ENCODE data around the gene NMD3. TPM values are rescaled to one million over a fixed set of nuclear protein-coding genes. Genes with fewer than 3 reads are reported as not detected.

The NMD3 gene
- total RNA-seq, 4 donors from 2014 or later = 27.3 to 42.8 (median 37.4) TPM

DNA sequence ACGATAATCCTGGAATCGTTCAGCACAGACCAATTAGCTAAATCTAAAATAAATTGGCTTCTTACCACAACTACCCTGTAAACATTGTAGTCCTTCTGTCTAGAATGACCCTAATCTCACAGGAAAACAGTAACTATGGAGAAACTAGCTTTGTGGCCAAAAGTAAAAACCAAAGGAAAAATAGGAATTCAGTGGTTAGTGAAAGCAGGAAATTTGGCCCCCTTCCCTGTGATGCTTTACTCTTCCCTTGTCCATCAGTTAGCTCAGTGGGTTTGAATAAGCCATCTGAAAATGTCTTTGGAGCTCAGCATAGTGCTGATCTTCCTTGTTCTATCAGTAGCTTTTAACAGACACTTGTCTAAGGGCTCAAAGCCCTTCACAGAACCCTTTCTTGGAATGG is 1.6 kb downstream of the NMD3 start:
- Histone ChIP-seq H3K4me3 (peak overlapping the region; percentile 84 to 95 (median 90)), H3K36me3 (peaks cover 0 to 29% of the 10 kb centered on the region in 2 donors), H3K27me3 (no peaks in the 10 kb centered on the region), H3K4me1 (peaks cover 19 to 29% of the 10 kb centered on the region in 2 donors), H3K9me3 (no peaks in the 10 kb centered on the region), H3K27ac (peak overlapping the region in 3 of 4 donors; percentile 92 to 95 (median 95))
- DNase-seq = no peak
- ATAC-seq = no peak
- TF ChIP-seq CTCF (IDR thresholded peaks at IDR 0.05 in 4 of 5, conservative IDR thresholded peaks at IDR 0.05 in 1 of 5) (no peak), POLR2A (IDR thresholded peaks at IDR 0.05) (no peak)
- in situ Hi-C loops (cut with MboI; ENCODE audit: low sequenced_read_pairs in 4 of 4) = loop anchor here in 2 of 4 donors (25.0 kb wide), 1 partner anchor 510 kb away; no protein-coding TSS in a partner anchor
- intact Hi-C loops (cut with DNase I; ENCODE audit: low total_unique reads) = loop anchor here (5.0 kb wide), 1 partner anchor 660 kb away; no protein-coding TSS in a partner anchor

GRCh38 chr3:161224786-161225185 is 3.7 kb downstream of the NMD3 start:
- no peak for TF ChIP-seq POLR2A (IDR thresholded peaks at IDR 0.05)
- TF ChIP-seq CTCF (IDR thresholded peaks at IDR 0.05 in 4 of 5, conservative IDR thresholded peaks at IDR 0.05 in 1 of 5) = no peak
- Histone ChIP-seq H3K4me3 (no peak overlapping the region), H3K9me3 (no peaks in the 10 kb centered on the region), H3K27ac (no peak overlapping the region), H3K4me1 (peaks cover 19 to 29% of the 10 kb centered on the region in 2 donors), H3K27me3 (no peaks in the 10 kb centered on the region), H3K36me3 (peaks cover 0 to 49% of the 10 kb centered on the region in 2 donors)
- intact Hi-C loops (cut with DNase I; ENCODE audit: low total_unique reads) (loop anchor here (5.0 kb wide), 1 partner anchor 662 kb away; no protein-coding TSS in a partner anchor), in situ Hi-C loops (cut with MboI; ENCODE audit: low sequenced_read_pairs in 4 of 4) (loop anchor here in 2 of 4 donors (25.0 kb wide), 2 partner anchors 512 to 712 kb away; no protein-coding TSS in a partner anchor)
- ATAC-seq = no peak
- DNase-seq = no peak

DNA sequence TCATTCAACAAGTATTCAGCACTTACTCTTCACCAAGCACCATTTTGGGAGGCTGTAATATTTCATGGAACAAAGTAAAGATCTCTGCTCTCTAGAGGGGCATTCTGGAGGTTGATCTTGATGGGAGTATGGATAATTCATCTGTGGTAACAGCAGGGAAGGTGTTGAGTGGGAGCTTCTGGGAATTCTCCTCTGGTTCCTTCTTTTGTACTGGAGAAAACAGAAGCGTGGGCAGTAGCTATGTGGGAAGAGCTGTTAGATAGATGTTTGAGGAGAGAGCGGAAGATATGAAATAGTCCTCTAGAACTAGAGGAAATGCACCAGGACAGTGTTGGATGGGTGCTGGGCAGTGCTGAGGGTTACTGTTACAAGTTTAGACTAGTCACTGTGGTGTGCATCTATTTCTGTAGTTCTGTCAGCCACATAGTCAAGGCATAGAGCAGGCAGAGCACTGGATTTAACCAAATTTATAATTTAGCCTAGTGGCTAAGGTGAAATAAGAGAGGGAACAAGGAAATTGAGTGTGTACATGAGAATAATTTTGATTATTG is 9.6 kb downstream of the NMD3 start:
- no peaks in the 10 kb centered on the region for H3K9me3 ChIP-seq
- peaks cover 0 to 3% of the 10 kb centered on the region in 2 donors for H3K4me1 ChIP-seq
- H3K4me3 ChIP-seq = no peak overlapping the region
- no peak for DNase-seq
- ATAC-seq = no peak
- no peak overlapping the region for H3K27ac ChIP-seq
- no peaks in the 10 kb centered on the region for H3K27me3 ChIP-seq
- in situ Hi-C loops (cut with MboI; ENCODE audit: low sequenced_read_pairs in 4 of 4) (loop anchor here in 1 of 4 donors (25.0 kb wide), 1 partner anchor 718 kb away; no protein-coding TSS in a partner anchor), intact Hi-C loops (cut with DNase I; ENCODE audit: low total_unique reads) (no loop called here)
- TF ChIP-seq CTCF (IDR thresholded peaks at IDR 0.05 in 4 of 5, conservative IDR thresholded peaks at IDR 0.05 in 1 of 5) = no peak
- no peak for TF ChIP-seq POLR2A (IDR thresholded peaks at IDR 0.05)
- peaks cover 0 to 71% of the 10 kb centered on the region in 2 donors for H3K36me3 ChIP-seq

DNA sequence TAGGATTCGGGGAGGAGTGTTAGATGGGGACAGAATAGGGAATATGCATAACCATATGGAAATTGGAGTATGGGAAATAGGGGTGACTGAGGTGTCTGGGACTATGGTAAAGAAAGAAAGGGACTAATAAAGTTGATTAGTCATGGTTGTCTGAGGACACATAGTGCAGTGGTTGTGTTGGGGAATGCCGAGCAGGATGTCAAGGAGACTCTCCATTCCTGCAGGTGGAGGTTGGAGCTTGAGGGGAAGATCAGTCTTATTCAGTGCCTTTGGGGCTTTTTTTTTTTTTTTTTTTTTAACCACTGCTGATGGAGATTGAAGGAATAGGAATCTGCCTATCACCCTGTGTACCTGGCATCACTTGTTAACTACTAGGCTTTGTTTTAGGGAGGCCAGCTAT is 10.8 kb downstream of the NMD3 start:
- Histone ChIP-seq H3K36me3 (peaks cover 0 to 63% of the 10 kb centered on the region in 2 donors), H3K4me1 (peaks cover 0 to 3% of the 10 kb centered on the region in 2 donors), H3K9me3 (no peaks in the 10 kb centered on the region), H3K27ac (no peak overlapping the region), H3K27me3 (no peaks in the 10 kb centered on the region), H3K4me3 (no peak overlapping the region)
- TF ChIP-seq CTCF (IDR thresholded peaks at IDR 0.05 in 4 of 5, conservative IDR thresholded peaks at IDR 0.05 in 1 of 5) (no peak), POLR2A (IDR thresholded peaks at IDR 0.05) (no peak)
- ATAC-seq = no peak
- no peak for DNase-seq
- in situ Hi-C loops (cut with MboI; ENCODE audit: low sequenced_read_pairs in 4 of 4) = loop anchor here in 1 of 4 donors (25.0 kb wide), 1 partner anchor 720 kb away; no protein-coding TSS in a partner anchor
- intact Hi-C loops (cut with DNase I; ENCODE audit: low total_unique reads) = no loop called here

Measured in gastrocnemius medialis (tissue), 4 donors.